IPS-18a (cell line): Measurements from ENCODE around the gene SYT2.
"Not testable (repeated sequence)": the region's sequence is repeated elsewhere in the genome, so short reads cannot be mapped to it uniquely, and the experiment has no call there.

Experiments used
- H3K27ac ChIP-seq: one replicate; pipeline ENCODE4 v1.5.1; 2013; ENCODE audit warnings: low read length
- H3K27me3 ChIP-seq: one replicate; pipeline ENCODE4 v1.6.1; 2013; ENCODE audit warnings: mild to moderate bottlenecking, low read length; ENCODE audit not compliant: control insufficient read depth, insufficient read depth
- H3K36me3 ChIP-seq: one replicate; pipeline ENCODE4 v1.6.1; 2013; ENCODE audit warnings: low read depth, low read length; ENCODE audit not compliant: control insufficient read depth
- H3K4me1 ChIP-seq: one replicate; pipeline ENCODE4 v1.6.1; 2013; ENCODE audit warnings: low read depth, low read length; ENCODE audit not compliant: control insufficient read depth
- H3K4me3 ChIP-seq: one replicate; pipeline ENCODE4 v1.5.1; 2013; ENCODE audit warnings: low read length
- H3K9ac ChIP-seq: one replicate; pipeline ENCODE4 v1.6.1; 2013; ENCODE audit warnings: mild to moderate bottlenecking, low read length, moderate library complexity
- H3K9me3 ChIP-seq: one replicate; pipeline ENCODE4 v1.6.1; 2013; ENCODE audit warnings: low read depth, low read length; ENCODE audit not compliant: control insufficient read depth

The SYT2 gene

GRCh38 chr1:202543537-202543936 lies 166.7 kb downstream of the SYT2 start:
- H3K27ac ChIP-seq, H3K27me3 ChIP-seq, H3K9me3 ChIP-seq, H3K4me3 ChIP-seq, H3K9ac ChIP-seq, H3K36me3 ChIP-seq: not testable (repeated sequence)
- H3K4me1 ChIP-seq: peaks cover 15% of the 10 kb centered on the region

- H3K36me3 ChIP-seq, H3K27me3 ChIP-seq, H3K4me3 ChIP-seq, H3K27ac ChIP-seq, H3K9me3 ChIP-seq, H3K9ac ChIP-seq: not testable (repeated sequence)
- H3K4me1 ChIP-seq: peaks cover 15% of the 10 kb centered on the region
These were observed 167.8 kb downstream of the SYT2 start for GRCh38 chr1:202542415-202542814.

- H3K9ac ChIP-seq, H3K27ac ChIP-seq, H3K4me3 ChIP-seq: not testable (repeated sequence)
These were observed 169.4 kb downstream of the SYT2 start for GRCh38 chr1:202540858-202541257.

More at GRCh38 chr1:202540858-202541257, 169.4 kb downstream of the SYT2 start:
- not testable (repeated sequence) for H3K9me3 ChIP-seq, H3K36me3 ChIP-seq, H3K27me3 ChIP-seq
- H3K4me1 ChIP-seq: peaks cover 15% of the 10 kb centered on the region
